NCI-H510A (cell line): ENCODE data around the gene MACF1.

Source experiments
- DNase-seq: peaks from one replicate; lab custom pipeline; 2025; lab: John Stamatoyannopoulos, UW

MACF1 gene

DNA sequence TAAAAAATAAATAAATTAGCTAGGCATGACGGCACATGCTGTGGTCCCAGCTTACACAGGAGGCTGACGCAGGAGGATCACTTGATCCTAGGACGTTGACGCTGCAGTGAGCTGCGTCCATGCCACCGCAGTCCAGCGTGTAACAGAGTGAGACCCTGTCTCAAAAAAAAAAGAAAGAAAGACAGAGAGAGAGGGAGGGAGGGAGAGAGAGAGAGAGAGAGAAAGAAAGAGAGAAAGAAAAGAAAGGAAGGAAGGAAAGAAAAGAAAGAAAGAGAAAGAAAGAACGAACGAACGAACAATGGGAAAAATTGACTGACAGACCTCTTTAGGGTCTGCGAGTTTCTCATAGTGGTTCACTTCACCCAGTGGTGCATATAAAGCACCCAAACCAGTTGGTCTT lies 189.2 kb downstream of the MACF1 start:
- DNase-seq: no peak

DNA sequence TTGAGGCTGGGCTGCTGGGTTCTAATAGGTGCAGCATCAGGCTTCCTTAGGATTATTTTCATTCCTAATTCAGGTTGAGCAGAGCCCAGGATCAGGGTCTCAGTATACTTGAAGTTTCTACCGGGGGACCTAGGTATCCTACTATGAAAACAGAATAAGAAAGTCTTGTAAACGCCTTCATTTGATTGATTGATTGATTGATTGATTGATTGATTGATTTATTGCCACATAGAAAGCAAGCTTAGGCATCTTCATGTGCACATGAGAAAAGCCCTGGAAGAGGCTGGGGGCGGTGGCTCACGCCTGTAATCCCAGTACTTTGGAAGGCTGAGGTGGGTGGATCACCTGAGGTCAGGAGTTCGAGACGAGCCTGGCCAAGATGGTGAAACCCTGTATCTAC lies 189.6 kb downstream of the MACF1 start:
- no peak for DNase-seq

DNA sequence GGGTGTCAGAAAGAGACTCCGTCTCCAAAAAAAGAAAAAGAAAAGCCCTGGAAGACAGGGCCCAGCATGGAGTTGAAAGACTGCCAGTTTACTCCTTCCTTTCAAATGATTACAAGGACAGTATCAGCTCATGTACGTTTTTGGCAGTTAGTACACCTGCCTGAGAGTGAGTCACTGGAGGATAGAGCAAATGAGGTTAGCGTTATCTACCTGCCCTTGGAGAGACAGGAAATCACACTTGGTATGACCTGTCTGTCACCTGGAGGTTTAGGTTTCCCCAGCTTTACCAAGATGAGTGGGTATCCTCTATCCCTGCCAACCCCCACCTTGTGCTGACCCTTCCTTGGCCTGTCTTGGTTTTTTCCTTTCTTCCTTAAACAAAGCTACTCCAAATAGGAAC lies 190.1 kb downstream of the MACF1 start:
- peak; percentile 93 for DNase-seq

- peak; percentile 68 for DNase-seq
Measured at GRCh38 chr1:39395357-39395831, 190.9 kb downstream of the MACF1 start.

- no peak for DNase-seq
Measured at GRCh38 chr1:39396671-39397070, 192.2 kb downstream of the MACF1 start.

DNA sequence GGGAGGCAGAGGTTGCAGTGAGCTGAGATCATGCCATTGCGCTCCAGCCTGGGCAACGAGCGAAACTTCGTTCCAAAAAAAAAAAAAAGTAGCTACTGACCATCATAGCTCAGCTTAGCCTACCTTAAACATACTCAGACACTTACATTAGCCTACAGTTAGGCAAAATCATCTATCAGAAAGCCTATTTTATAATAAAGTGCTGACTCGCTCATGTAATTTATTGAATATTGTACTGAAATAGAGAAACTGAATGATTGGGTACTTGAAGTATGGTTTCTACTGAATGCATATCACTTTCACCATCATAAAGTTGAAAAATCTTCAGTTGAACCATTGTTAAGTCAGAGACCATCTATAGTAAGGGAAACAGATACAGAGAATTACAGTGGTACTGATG lies 193.0 kb downstream of the MACF1 start:
- no peak for DNase-seq

DNA sequence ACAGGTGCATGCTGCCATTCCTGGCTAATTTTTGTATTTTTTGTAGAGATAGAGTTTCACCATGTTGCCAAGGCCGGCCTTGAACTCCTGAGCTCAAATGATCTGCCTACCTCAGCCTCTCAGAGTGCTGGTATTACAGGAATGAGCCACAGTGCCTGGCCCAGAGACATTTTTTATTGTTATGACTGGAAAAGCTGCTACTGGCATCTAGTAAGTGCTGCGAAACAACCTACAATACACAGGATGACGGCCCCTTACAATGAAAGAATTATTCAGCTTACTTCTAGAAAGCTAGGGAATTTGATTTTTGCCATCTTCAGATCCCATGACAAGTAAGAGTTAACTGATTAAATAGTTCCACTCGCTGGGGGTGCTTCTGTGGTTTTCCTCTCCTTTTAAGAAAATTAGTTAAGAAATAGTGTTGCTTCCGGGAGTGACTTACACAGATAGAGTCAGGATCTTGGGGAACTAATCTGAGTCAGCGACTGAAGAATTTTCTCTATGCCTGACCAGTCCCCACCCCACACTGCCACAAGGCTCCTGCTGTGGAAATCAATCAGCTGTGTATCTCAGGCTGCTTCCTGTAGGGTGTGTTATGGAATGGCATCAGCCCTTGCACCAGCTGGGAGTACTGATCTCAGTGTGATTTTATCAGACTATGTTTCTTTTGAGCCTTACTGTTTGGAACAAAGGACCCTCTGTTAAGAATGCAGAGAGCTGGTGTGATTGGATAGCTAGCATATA lies 194.0 kb downstream of the MACF1 start:
- DNase-seq: no peak

- no peak for DNase-seq
Measured at GRCh38 chr1:39401106-39401505, 196.6 kb downstream of the MACF1 start.

DNA sequence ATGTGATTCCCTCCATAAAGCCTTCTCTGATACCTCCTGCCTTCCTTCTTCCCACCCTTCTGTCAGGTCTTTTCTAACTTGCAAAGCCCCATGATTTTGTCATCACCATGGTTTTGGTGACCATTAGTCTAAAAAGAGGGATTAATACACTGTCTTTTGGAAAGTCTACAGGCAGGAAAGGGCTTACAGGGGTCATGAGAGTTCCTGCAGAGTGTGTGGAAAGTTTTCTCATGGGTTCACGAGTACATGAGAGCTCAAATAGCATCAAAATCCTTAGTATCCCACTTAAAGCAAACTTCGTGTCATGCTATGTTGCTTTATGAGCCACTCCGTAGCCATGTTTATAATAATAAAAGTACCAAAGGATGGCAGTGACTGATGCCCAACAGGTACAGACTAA lies 200.4 kb downstream of the MACF1 start:
- DNase-seq: no peak

DNA sequence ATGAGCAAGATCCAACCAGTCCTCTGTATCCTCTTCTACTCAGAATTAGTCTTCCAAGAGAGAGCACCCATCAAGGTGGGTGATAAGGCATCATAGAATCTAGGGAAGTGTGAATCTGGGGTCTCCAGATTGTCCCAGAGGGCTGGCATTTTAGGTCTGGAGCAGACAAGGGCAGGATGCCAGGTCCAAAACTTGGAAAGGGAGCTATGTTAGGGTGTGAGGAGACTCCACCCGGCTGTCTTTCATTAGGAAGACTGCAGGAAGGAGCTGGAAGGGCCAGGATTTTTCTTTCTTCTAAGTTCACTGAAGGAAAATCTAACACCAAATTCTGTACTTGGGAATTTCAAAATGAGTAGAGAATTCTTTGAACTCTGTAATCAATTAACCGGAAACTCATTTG lies 200.9 kb downstream of the MACF1 start:
- DNase-seq: no peak

DNA sequence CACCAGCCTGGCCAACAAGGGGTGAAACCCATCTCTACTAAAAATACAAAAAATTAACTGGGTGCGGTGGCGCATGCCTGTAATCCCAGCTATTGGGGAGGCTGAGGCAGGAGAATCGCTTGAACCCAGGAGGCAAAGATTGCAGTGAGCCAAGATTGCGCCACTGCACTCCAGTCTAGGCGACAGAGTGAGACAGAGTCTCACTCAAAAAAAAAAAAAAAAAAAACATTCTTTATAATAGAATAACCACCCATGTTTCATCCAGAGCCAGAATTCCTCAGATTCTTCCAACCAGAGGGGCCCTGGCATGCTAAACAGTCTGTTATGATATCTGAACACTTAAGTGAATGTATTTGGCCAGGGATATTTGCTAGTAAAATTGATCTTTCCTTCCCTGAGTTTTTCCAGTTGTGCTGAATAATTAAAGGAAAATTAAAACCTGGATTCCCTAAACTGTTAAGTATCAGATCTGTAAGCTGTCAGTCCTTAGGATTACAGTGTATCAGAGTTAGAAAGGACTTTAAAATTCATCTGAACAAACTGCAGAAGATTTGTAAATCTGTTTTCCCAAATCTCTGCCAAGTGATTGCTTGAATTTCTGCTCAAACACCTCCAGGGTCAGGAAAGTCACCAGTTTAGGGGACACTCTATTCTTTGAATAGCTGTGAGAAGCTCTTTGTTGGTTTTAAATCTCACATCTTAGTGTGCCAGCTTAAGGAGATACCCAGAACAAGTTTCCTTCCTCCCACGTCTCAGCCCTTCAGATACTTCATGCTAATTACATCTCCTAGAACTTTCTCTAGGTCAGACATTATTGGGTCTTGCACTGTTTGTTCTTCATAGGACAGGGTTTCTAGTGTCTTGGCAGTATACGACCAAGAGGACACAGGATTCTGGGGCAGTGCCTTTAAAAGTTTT lies 202.3 kb downstream of the MACF1 start:
- no peak for DNase-seq

- no peak for DNase-seq
Measured at GRCh38 chr1:39407510-39407895, 203.0 kb downstream of the MACF1 start.

GRCh38 chr1:39407896-39408640 lies 203.6 kb downstream of the MACF1 start:
- peak; percentile 76 for DNase-seq

- DNase-seq: peak; percentile 100
Measured at GRCh38 chr1:39408641-39409054, 204.2 kb downstream of the MACF1 start.

- DNase-seq: peak; percentile 86
Measured at GRCh38 chr1:39409055-39409816, 204.7 kb downstream of the MACF1 start.

DNA sequence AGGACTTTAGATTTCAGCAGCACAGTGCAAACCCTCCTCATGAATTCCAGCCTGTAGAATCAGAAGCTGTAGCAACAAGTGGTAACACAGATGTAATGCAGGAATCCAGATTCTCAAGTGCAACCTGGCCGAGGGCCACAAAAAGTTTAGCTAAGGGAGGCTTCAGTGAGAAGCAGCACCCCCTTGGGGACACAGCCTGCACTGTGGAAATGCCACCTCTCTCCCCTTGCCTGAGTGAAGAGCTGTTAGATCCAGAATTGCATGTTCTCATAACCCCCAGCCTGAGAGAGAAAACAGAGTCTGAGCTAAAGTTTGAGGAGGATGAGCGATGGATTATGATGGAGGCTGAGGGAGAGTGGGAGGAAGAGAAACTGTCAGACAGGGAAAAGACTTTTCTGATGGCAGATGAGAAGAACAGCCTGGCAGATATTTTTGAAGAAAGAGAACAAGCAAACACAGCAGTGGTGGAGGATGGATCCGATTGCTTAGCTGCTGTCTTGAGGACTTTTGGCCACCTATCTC lies 206.5 kb downstream of the MACF1 start:
- peak; percentile 93 for DNase-seq

GRCh38 chr1:39411526-39412478 lies 207.3 kb downstream of the MACF1 start:
- DNase-seq: no peak

DNA sequence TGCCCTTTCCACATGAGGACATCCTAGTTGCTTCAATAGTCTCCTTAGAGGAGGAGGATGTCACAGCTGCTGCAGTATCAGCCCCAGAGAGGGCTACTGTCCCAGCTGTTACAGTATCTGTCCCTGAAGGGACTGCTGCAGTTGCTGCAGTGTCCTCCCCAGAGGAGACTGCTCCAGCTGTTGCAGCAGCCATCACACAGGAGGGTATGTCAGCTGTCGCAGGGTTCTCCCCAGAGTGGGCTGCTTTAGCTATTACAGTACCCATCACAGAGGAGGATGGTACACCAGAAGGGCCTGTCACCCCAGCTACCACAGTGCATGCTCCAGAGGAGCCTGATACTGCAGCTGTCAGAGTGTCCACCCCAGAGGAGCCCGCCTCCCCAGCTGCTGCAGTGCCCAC lies 208.4 kb downstream of the MACF1 start:
- no peak for DNase-seq

DNA sequence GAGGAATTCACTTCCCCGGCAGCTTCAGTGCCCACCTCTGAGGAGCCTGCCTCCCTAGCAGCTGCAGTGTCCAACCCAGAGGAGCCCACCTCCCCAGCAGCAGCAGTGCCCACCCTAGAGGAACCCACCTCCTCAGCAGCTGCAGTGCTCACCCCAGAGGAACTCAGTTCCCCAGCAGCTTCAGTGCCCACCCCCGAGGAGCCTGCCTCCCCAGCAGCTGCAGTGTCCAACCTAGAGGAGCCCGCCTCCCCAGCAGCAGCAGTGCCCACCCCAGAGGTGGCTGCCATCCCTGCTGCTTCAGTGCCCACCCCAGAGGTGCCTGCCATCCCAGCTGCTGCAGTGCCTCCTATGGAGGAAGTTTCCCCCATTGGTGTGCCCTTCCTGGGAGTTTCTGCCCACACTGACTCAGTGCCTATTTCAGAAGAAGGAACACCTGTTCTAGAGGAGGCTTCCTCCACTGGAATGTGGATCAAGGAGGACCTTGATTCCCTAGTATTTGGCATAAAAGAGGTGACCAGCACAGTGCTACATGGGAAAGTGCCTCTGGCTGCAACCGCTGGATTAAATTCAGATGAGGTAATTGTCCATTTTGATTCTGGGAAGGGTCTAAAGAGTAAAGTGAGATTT lies 209.5 kb downstream of the MACF1 start:
- DNase-seq: no peak

DNA sequence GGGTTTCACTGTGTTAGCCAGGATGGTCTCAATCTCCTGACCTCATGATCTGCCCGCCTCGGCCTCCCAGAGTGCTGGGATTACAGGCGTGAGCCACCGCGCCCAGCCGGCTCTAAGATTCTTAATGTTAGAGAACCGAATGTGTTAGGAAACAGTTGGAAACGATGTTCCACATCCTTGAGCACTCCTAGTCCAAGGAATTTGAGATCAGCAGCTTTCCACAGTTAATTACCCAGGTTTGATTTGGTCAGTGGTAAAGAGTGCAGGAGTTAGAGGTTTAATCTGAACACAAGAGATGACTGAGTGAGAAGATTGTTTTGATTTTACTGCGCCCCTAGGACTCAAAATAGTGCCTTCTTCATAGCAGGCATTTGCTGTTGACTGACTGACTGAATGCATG lies 211.1 kb downstream of the MACF1 start:
- DNase-seq: no peak
